HG02870 (cell line): Measurements from ENCODE around the gene MT1E.
"Not testable (repeated sequence)": the region's sequence is repeated elsewhere in the genome, so short reads cannot be mapped to it uniquely, and the experiment has no call there.

Source experiments
- ATAC-seq: cut with Tn5 transposase; IDR thresholded peaks from one replicate; pipeline ENCODE4 v1.9.1; 2021; ENCODE audit warnings: mild to moderate bottlenecking, moderate library complexity; ENCODE audit not compliant: unreplicated experiment

Gene MT1E

GRCh38 chr16:56669005-56669839 is 43.6 kb downstream of the MT1E start, which contains the start of gene MT1H:
MT1H (plus strand) TSS chr16:56669814; CDS start chr16:56669885, 71 bp downstream.
- no peak for ATAC-seq

GRCh38 chr16:56669840-56670619 is 44.4 kb downstream of the MT1E start:
- ATAC-seq, result no peak

GRCh38 chr16:56670620-56670934 is 45.0 kb downstream of the MT1E start:
- ATAC-seq, result no peak

- not testable (repeated sequence) for ATAC-seq
These were observed 46.1 kb downstream of the MT1E start for GRCh38 chr16:56671691-56672090.

GRCh38 chr16:56672171-56672570 is 46.6 kb downstream of the MT1E start:
- ATAC-seq, result not testable (repeated sequence)

GRCh38 chr16:56672761-56673536 is 47.4 kb downstream of the MT1E start:
- no peak for ATAC-seq

- ATAC-seq, result no peak
These were observed 48.3 kb downstream of the MT1E start for GRCh38 chr16:56673921-56674320.

- not testable (repeated sequence) for ATAC-seq
These were observed 49.0 kb downstream of the MT1E start for GRCh38 chr16:56674570-56674969.

GRCh38 chr16:56675685-56676210 is 50.2 kb downstream of the MT1E start:
- ATAC-seq, result no peak
